PFSK-1 (cell line): Measurements from ENCODE around the gene BCO1.

ENCODE experiments used
- FOXP2 ChIP-seq: optimal IDR thresholded peaks from 2 replicates; pipeline ENCODE3; 2011; ENCODE audit warnings: borderline replicate concordance, control low read depth, inconsistent platforms; ENCODE audit not compliant: insufficient read depth; ENCODE audit errors: extremely low read length, extremely low read depth
- POLR2AphosphoS5 ChIP-seq: IDR thresholded peaks from 2 replicates; pipeline ENCODE4 v1.6.1; 2012; ENCODE audit warnings: low read depth, mild to moderate bottlenecking, control low read depth, low read length, moderate library complexity
- SIN3A ChIP-seq: IDR thresholded peaks from 2 replicates; pipeline ENCODE4 v1.6.1; 2012; ENCODE audit warnings: mild to moderate bottlenecking, low read length, moderate library complexity, borderline replicate concordance; ENCODE audit not compliant: insufficient read depth
- TAF1 ChIP-seq: IDR thresholded peaks from 2 replicates; pipeline ENCODE4 v1.6.1; 2012; ENCODE audit warnings: low read length, control low read depth, borderline replicate concordance; ENCODE audit not compliant: insufficient read depth
- TF ChIP-seq, protein P1 (sequence below), 2 experiments: IDR thresholded peaks; 2 replicates each; pipeline versions ENCODE4 v1.6.1 to v1.8.0; 2011 to 2012; ENCODE audit warnings: low read depth in 2 of 2, low read length in 2 of 2, control low read depth in 1 of 2, inconsistent platforms in 1 of 2, mild to moderate bottlenecking in 1 of 2, moderate library complexity in 1 of 2; ENCODE audit not compliant: insufficient read depth in 1 of 2

The BCO1 gene

DNA sequence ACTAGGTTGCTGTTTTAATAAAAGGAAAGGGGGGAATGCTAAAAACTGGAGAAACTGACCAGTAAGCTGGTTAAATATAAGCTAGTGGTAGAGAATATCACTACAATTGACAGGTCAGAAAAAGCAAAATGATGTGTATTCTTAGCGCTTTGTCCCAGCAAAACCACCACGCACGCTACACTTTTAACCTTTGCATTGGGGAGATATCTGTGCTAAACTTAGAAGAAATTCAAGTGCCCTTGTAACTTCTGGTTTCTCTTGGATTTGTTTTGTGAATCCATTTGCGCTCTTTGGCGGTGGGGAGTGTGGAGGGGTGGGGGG, 77.6 kb downstream of the BCO1 start:
- TF ChIP-seq, protein P1, sequence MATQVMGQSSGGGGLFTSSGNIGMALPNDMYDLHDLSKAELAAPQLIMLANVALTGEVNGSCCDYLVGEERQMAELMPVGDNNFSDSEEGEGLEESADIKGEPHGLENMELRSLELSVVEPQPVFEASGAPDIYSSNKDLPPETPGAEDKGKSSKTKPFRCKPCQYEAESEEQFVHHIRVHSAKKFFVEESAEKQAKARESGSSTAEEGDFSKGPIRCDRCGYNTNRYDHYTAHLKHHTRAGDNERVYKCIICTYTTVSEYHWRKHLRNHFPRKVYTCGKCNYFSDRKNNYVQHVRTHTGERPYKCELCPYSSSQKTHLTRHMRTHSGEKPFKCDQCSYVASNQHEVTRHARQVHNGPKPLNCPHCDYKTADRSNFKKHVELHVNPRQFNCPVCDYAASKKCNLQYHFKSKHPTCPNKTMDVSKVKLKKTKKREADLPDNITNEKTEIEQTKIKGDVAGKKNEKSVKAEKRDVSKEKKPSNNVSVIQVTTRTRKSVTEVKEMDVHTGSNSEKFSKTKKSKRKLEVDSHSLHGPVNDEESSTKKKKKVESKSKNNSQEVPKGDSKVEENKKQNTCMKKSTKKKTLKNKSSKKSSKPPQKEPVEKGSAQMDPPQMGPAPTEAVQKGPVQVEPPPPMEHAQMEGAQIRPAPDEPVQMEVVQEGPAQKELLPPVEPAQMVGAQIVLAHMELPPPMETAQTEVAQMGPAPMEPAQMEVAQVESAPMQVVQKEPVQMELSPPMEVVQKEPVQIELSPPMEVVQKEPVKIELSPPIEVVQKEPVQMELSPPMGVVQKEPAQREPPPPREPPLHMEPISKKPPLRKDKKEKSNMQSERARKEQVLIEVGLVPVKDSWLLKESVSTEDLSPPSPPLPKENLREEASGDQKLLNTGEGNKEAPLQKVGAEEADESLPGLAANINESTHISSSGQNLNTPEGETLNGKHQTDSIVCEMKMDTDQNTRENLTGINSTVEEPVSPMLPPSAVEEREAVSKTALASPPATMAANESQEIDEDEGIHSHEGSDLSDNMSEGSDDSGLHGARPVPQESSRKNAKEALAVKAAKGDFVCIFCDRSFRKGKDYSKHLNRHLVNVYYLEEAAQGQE (IDR thresholded peaks at IDR 0.05; ENCODE audit: insufficient read depth in 1 of 2, low read depth in 2 of 2, low read length in 2 of 2) = no peak
- TF ChIP-seq FOXP2 = no peak
- no peak for TF ChIP-seq POLR2AphosphoS5
- no peak for TF ChIP-seq SIN3A
- TF ChIP-seq TAF1 = no peak

DNA sequence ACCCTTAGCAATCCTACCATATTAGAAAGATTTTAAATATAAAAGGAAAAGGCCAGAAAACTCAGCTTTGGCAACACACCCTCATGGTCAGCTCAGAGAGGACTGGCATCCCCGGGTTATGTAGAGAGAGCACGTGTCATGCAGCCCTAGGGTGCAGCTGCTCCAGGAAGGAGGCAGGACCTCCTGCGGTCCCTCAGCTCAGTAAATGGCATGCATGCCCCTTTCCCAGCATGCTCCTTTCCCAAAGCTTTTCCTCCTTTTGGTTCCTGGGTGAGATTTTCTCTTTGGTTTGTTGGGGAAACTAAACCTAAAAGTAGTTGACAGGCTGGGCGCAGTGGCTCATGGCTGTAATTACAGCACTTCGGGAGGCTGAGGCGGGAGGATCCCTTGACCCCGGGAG, 80.2 kb downstream of the BCO1 start:
- no peak for TF ChIP-seq TAF1
- no peak for TF ChIP-seq POLR2AphosphoS5
- TF ChIP-seq, protein P1 (IDR thresholded peaks at IDR 0.05; ENCODE audit: insufficient read depth in 1 of 2, low read depth in 2 of 2, low read length in 2 of 2) = no peak

DNA sequence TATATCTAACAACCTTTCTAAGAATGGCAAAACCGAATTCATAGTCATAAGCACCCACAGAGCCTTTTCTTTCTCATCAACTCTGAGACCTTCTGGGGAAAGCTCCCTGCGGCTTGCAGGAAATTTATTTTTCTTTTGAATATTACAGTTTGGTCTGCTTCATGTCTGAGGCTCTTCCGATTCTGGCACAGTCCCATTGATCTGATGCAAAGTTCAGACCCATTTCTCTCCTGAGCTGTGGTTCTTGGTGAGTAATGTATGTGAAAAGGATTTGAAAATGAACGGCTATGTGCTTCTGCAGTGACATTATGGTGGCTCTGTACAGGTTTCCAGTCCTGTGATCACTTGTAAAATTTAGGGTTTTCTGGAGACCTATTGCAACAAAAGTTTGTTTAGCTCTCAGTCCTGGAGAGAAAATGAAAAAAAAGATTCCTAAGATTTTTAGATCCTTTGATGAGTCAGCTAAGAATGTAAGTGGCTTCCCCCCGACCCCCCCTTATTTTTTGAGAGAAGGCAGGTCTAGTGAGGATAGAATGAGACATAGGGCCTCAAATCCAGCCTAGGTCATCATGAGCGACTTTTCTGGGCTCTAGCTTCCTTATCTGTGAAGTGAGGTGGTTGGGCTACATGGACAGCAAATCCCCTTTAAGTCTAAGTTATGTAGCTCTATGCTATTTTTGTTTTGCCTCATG, 80.9 kb downstream of the BCO1 start:
- no peak for TF ChIP-seq TAF1
- no peak for TF ChIP-seq POLR2AphosphoS5

DNA sequence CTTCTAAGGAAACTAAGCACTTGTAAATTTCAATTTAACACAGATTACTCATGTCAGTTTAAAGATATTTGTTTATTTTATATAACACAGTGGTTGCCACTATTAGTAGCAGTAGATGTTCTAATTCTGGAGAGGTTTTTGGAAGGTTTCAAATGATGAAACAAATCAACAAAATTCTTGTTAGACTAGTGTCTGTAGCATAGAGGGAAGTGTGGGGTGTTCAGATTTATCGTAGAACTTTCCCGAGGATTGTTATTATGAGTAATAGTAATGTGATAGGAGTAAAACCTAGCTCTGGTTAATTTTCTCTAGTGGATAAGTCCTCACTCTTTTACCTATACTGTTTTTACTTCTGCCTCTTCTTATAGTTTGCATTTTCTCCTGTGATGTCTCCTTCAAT, 82.5 kb downstream of the BCO1 start:
- no peak for TF ChIP-seq TAF1
- no peak for TF ChIP-seq SIN3A

DNA sequence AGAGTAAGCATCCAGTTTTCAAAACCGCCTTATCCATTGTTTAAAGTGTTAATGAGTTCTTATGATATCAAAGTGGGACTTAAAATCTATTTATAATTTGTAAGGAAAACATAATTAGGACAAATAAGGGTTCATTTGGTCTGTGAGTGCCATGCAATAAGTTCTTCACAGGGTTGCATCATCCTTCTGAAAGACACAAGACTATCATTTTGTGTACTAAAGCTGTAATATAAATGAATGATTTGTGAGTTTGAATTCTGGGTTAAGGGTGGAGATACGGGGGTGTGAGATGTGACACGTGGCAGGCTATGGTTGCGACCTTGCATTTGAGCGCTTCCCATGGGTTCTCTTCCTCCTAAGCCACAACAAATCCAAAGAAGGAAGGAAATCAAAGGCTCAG, 83.0 kb downstream of the BCO1 start:
- TF ChIP-seq POLR2AphosphoS5 = no peak
- no peak for TF ChIP-seq FOXP2
- TF ChIP-seq TAF1 = no peak

DNA sequence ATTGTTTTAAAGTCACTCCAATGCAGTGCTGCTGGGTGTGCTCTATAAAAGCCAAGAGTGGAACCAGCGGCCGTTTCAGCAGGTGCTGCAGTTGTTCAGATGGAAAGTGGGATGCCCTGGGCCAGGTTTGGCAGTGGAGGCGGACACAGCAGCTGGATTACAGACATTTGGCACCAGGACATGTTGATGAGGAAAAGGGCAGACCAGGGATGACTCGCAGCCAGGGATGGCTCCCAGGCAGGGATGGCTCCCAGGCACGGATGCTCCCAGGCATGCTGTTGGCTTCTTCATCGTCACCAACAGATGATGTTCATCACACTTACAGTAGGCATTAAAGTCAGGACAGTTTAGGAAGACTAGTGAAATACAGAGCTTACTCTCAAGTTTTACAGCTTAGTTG, 86.3 kb downstream of the BCO1 start:
- TF ChIP-seq, protein P1 (IDR thresholded peaks at IDR 0.05; ENCODE audit: insufficient read depth in 1 of 2, low read depth in 2 of 2, low read length in 2 of 2) = no peak
- no peak for TF ChIP-seq TAF1
- no peak for TF ChIP-seq FOXP2
- no peak for TF ChIP-seq POLR2AphosphoS5
- TF ChIP-seq SIN3A = no peak

DNA sequence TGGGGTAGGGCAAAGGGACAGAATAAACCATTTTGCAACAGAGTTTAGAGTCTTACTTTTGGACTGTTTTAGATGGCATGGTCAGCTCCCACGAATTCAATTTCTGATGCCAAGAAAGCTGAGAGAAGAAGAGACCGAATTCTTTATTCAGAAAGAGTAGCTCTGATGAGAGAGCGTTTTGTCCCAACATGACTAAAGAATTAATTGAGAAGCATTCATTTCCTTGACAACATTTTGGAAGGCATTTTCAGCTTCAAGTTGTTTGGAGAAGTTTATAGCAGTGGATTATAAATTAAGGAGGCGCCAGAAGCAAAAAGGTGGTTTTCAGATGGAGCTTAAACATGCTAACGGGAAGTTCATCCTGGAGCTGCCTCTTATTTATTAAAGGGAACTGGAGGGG, 88.5 kb downstream of the BCO1 start:
- TF ChIP-seq TAF1 (no peak), POLR2AphosphoS5 (no peak), SIN3A (no peak), FOXP2 (no peak)
- TF ChIP-seq, protein P1 (IDR thresholded peaks at IDR 0.05; ENCODE audit: insufficient read depth in 1 of 2, low read depth in 2 of 2, low read length in 2 of 2) = no peak
